PC-3 (cell line): ENCODE measurements around the gene CCDC71L. TPM values are rescaled to one million over a fixed set of nuclear protein-coding genes. Genes with fewer than 3 reads are reported as not detected.

Experiments used
- ATAC-seq: fragments of 200-7000 bp; cut with Tn5 transposase; 2 replicates; pipeline ENCODE4 v1.9.1; 2020; ENCODE audit warnings: mild to moderate bottlenecking, moderate library complexity
- BruUV-seq: library from RNA; stranded (reverse); fragments of 400-500 nt; replicated peaks from 2 replicates; lab custom pipeline; 2021; lab: Mats Ljungman, UMichigan
- CTCF ChIA-PET: fragments of 300-600 bp; sonication (Branson Sonifier 250); formaldehyde crosslinking; loops from one replicate; lab custom pipeline; 2022; ENCODE audit warnings: antibody characterized with exemption; lab: Charles Lee
- POLR2A ChIA-PET: fragments of 300-600 bp; sonication (Branson Sonifier 250); formaldehyde crosslinking; loops from one replicate; lab custom pipeline; 2022; ENCODE audit warnings: antibody characterized with exemption; ENCODE audit not compliant: unreplicated experiment; lab: Charles Lee
- DNase-seq: peaks from one replicate; pipeline ENCODE4 v3.0.0-alpha.2; 2015
- H2AFZ ChIP-seq: fragments of 300-600 bp; sonication (generic); 2 replicates; pipeline ENCODE4 v1.6.0; 2016; ENCODE audit warnings: antibody characterized with exemption, low read length
- H3F3A ChIP-seq: fragments of 300-600 bp; sonication (generic); one replicate; pipeline ENCODE4 v1.6.0; 2017; ENCODE audit warnings: antibody characterized with exemption, low read length, control low read depth, mild to moderate bottlenecking; ENCODE audit not compliant: unreplicated experiment
- H3K27ac ChIP-seq: fragments of 300-600 bp; sonication (generic); 2 replicates; pipeline ENCODE4 v1.5.1; 2016; ENCODE audit warnings: mild to moderate bottlenecking, low read length
- H3K27me3 ChIP-seq: fragments of 300-600 bp; sonication (generic); 2 replicates; pipeline ENCODE4 v1.6.1; 2016; ENCODE audit warnings: low read length, mixed read lengths
- H3K36me3 ChIP-seq: fragments of 300-600 bp; sonication (generic); 2 replicates; pipeline ENCODE4 v1.6.1; 2016; ENCODE audit warnings: low read depth, mixed run types, low read length, mixed read lengths
- H3K4me1 ChIP-seq: fragments of 300-600 bp; sonication (generic); 2 replicates; pipeline ENCODE4 v1.5.1; 2016; ENCODE audit warnings: low read length; ENCODE audit not compliant: insufficient read depth
- H3K4me2 ChIP-seq: fragments of 300-600 bp; sonication (generic); 2 replicates; pipeline ENCODE4 v1.6.0; 2016; ENCODE audit warnings: low read length
- H3K4me3 ChIP-seq: fragments of 300-600 bp; sonication (generic); 2 replicates; pipeline ENCODE4 v1.5.1; 2016; ENCODE audit warnings: mild to moderate bottlenecking, low read length, mixed read lengths
- H3K79me2 ChIP-seq: fragments of 300-600 bp; sonication (generic); 2 replicates; pipeline ENCODE4 v1.6.1; 2017; ENCODE audit warnings: low read length, mixed read lengths
- H3K9ac ChIP-seq: fragments of 300-600 bp; sonication (generic); 2 replicates; pipeline ENCODE4 v1.6.0; 2016; ENCODE audit warnings: mild to moderate bottlenecking, low read length
- H3K9me2 ChIP-seq: fragments of 300-600 bp; sonication (generic); replicated peaks from 2 replicates; pipeline ENCODE4 v1.6.1; 2016; ENCODE audit warnings: mixed run types, low read length, mixed read lengths
- H3K9me3 ChIP-seq: fragments of 300-600 bp; sonication (generic); 2 replicates; pipeline ENCODE4 v1.6.1; 2016; ENCODE audit warnings: low read length, mixed read lengths
- H4K20me1 ChIP-seq: fragments of 300-600 bp; sonication (generic); 2 replicates; pipeline ENCODE4 v1.6.1; 2016; ENCODE audit warnings: low read length, mixed read lengths
- EZH2 ChIP-seq: fragments of 300-600 bp; sonication (generic); IDR thresholded peaks from one replicate; pipeline ENCODE4 v1.6.1; 2017; ENCODE audit warnings: antibody characterized with exemption, mild to moderate bottlenecking, low read length; ENCODE audit not compliant: unreplicated experiment
- EZH2phosphoT487 ChIP-seq: fragments of 300-600 bp; sonication (generic); IDR thresholded peaks from 2 replicates; pipeline ENCODE4 v1.6.1; 2018; ENCODE audit warnings: mild to moderate bottlenecking, antibody characterized with exemption, low read length, borderline replicate concordance
- intact Hi-C: fragments of 100-400 bp; cut with micrococcal nuclease; formaldehyde crosslinking; loops from 2 replicates; pipeline ENCODE4 v1.9.0; 2023
- total RNA-seq: library from RNA; depleted of rRNA; stranded (reverse); fragments of >200 nt; gene quantifications from 2 replicates; pipeline ENCODE4 v1.2.3, GENCODE V29; 2014
- TF ChIP-seq, protein P1 (sequence below): fragments of 300-600 bp; sonication (generic); conservative IDR thresholded peaks from 2 replicates; pipeline ENCODE4 v1.5.1; 2017; ENCODE audit warnings: antibody characterized with exemption, low read depth, mild to moderate bottlenecking, low read length

CCDC71L gene
- total RNA-seq, 1 experiment from 2014 or later = 28.6 TPM

DNA sequence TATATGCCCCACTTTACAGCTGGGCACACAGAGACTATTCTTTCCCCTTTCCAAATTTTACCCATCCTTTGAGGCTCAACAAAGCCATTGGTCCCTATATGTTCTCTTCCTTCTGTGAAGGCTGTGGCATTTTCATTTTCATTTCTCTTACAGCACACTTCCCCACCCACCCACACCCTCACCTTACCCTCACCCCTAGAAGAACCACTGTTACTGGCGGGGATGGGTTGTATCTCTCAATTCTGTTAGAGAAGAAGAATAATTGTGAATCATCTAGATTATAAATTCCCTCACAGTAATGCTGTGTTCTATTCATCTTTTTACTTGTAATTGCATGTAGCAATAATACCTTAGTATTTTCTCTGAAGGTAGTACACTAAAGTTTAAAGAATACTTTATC, 10.2 kb upstream of the CCDC71L start:
- H3K4me3 ChIP-seq = no peak overlapping the region
- CTCF ChIA-PET = no interaction called here

DNA sequence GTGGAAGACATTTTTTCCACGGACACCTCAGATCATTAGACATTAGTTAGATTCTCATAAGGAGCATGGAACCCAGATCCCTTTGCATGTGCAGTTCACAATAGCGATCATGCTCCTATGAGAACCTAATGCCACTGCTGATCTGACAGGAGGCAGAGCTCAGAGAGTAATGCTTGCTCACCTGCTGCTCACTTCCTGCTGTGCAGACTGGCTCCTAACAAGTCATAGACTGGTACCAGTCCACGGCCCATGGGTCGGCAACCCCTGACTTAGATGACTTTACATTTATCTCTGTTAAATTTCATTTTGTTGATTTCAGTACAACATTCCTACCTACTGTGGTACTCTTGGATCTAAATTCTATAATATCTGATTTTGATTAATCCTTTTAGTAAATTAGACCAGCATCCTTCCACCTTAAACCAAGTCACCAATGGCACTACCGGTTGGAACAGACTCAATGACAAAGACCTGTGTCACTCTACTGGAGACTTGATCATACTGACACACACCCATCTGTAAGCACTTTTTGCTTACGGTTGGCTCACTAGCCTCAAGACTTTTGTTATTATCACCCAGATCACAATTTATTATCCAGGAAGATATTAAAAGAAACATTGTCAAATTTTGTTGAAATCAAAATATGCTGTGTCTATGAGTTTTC, 8.0 kb upstream of the CCDC71L start:
- no TSS peak for BruUV-seq
- Histone ChIP-seq H2AFZ (peak overlapping the region; percentile 37; the same call in 1 of the 2 replicates), H3K27ac (peak overlapping the region; percentile 40), H3K4me3 (no peak overlapping the region), H4K20me1 (no peaks in the 10 kb centered on the region), H3K9ac (no peak overlapping the region), H3K9me3 (no peaks in the 10 kb centered on the region), H3K4me1 (peaks cover 18% of the 10 kb centered on the region), H3K27me3 (no peaks in the 10 kb centered on the region), H3K9me2 (no peaks in the 10 kb centered on the region), H3K4me2 (peak overlapping the region; percentile 24), H3F3A (no peaks in the 10 kb centered on the region), H3K79me2 (no peaks in the 10 kb centered on the region), H3K36me3 (no peaks in the 10 kb centered on the region)
- ChIA-PET CTCF (no interaction called here), POLR2A (interaction anchor here (0.6 to 0.7 kb wide), 2 partner anchors 125 to 557 kb away, joined by 4 to 12 read pairs; partner anchors contain the start of gene SYPL1)
- intact Hi-C loops = no loop called here
- DNase-seq (peak; percentile 64), ATAC-seq (peak; percentile 94)
- TF ChIP-seq EZH2phosphoT487 = no peak
- TF ChIP-seq, protein P1, sequence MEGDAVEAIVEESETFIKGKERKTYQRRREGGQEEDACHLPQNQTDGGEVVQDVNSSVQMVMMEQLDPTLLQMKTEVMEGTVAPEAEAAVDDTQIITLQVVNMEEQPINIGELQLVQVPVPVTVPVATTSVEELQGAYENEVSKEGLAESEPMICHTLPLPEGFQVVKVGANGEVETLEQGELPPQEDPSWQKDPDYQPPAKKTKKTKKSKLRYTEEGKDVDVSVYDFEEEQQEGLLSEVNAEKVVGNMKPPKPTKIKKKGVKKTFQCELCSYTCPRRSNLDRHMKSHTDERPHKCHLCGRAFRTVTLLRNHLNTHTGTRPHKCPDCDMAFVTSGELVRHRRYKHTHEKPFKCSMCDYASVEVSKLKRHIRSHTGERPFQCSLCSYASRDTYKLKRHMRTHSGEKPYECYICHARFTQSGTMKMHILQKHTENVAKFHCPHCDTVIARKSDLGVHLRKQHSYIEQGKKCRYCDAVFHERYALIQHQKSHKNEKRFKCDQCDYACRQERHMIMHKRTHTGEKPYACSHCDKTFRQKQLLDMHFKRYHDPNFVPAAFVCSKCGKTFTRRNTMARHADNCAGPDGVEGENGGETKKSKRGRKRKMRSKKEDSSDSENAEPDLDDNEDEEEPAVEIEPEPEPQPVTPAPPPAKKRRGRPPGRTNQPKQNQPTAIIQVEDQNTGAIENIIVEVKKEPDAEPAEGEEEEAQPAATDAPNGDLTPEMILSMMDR = no peak
- no peak for TF ChIP-seq EZH2

More for the DNA sequence above, 10.2 kb upstream of the CCDC71L start:
- intact Hi-C loops = no loop called here
- no peaks in the 10 kb centered on the region for H3K36me3 ChIP-seq
- H3K4me1 ChIP-seq = peaks cover 18% of the 10 kb centered on the region
- no TSS peak for BruUV-seq
- H3K79me2 ChIP-seq = no peaks in the 10 kb centered on the region
- H3K9ac ChIP-seq = no peak overlapping the region
- no peaks in the 10 kb centered on the region for H3K9me3 ChIP-seq
- DNase-seq (no peak), ATAC-seq (no peak)
- no peak overlapping the region for H3K4me2 ChIP-seq
- H3K27me3 ChIP-seq = no peaks in the 10 kb centered on the region
- H3K27ac ChIP-seq = no peak overlapping the region
- TF ChIP-seq EZH2phosphoT487 (no peak), EZH2 (no peak)
- TF ChIP-seq, protein P1 = no peak
- H4K20me1 ChIP-seq = no peaks in the 10 kb centered on the region
- H3K9me2 ChIP-seq = no peaks in the 10 kb centered on the region
- POLR2A ChIA-PET = no interaction called here
- no peak overlapping the region for H2AFZ ChIP-seq
- no peaks in the 10 kb centered on the region for H3F3A ChIP-seq

DNA sequence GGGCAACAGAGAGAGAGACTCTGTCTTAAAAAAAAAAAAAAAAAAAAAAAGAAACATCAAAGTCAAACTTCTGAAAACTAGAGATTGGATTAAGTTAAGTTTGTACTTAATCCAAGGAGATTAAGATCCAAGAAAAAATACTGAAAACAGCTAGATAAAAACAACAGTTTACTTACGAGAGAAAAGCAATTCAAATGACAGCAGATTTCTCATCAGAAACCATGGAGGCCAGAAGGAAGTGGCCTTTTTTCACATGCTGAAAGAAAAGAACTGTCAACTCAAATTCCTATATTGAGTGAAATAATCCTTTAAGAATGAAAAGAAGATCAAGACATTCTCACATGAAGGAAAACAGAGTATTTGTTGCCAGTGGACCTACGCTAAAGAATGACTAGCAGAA, 5.4 kb upstream of the CCDC71L start:
- BruUV-seq = no TSS peak
- no peaks in the 10 kb centered on the region for H3K27me3 ChIP-seq
- TF ChIP-seq, protein P1 = no peak
- TF ChIP-seq EZH2 (no peak), EZH2phosphoT487 (no peak)
- peaks cover 18% of the 10 kb centered on the region for H3K4me1 ChIP-seq
- no peak overlapping the region for H3K4me2 ChIP-seq
- no peak for ATAC-seq
- H3F3A ChIP-seq = peaks cover 7% of the 10 kb centered on the region
- H2AFZ ChIP-seq = no peak overlapping the region
- intact Hi-C loops = no loop called here
- CTCF ChIA-PET = no interaction called here
- no peaks in the 10 kb centered on the region for H3K79me2 ChIP-seq
- H3K9me2 ChIP-seq = no peaks in the 10 kb centered on the region
- H3K9me3 ChIP-seq = no peaks in the 10 kb centered on the region
- no peaks in the 10 kb centered on the region for H3K36me3 ChIP-seq
- no peaks in the 10 kb centered on the region for H4K20me1 ChIP-seq
- DNase-seq = no peak
- no peak overlapping the region for H3K27ac ChIP-seq
- H3K9ac ChIP-seq = no peak overlapping the region
- POLR2A ChIA-PET = no interaction called here
- H3K4me3 ChIP-seq = no peak overlapping the region
